H1 (cell line): ENCODE data around the gene SOX6. TPM values are rescaled to one million over a fixed set of nuclear protein-coding genes. Genes with fewer than 3 reads are reported as not detected.

Experiments used
- BACH1 ChIP-seq: IDR thresholded peaks from 2 replicates; pipeline ENCODE4 v1.6.1; 2012; ENCODE audit warnings: low read length, improper control_type of control experiment
- RFX5 ChIP-seq: IDR thresholded peaks from 2 replicates; pipeline ENCODE4 v1.6.1; 2011; ENCODE audit warnings: low read depth, low read length, improper control_type of control experiment, borderline replicate concordance
- polyA plus RNA-seq, 7 experiments: library from polyadenylated mRNA; depleted of rRNA in 3 of 7; stranded (reverse) in 5 of 7; unstranded in 2 of 7; fragments of >200 nt in 5 of 7; fragments of 200-250 nt in 2 of 7; gene quantifications; 1 replicate in 5 of 7; 2 replicates in 1 of 7; 4 replicates in 1 of 7; pipeline versions ENCODE4 v1.2.1 to v1.2.3, GENCODE V29; 2011 to 2013; ENCODE audit warnings: missing spikeins in 2 of 7, mixed read lengths in 2 of 7
- total RNA-seq: library from RNA; stranded (reverse); fragmentation: NEBNext Ultra II Directional; extraction: Animal tissue kit (Norgen Biotek cat#: 25700); gene quantifications from 2 replicates; pipeline ENCODE4 v1.2.1, GENCODE V29; 2021

The SOX6 gene
- total and polyA plus RNA-seq, 2 of the 8 experiments (the other 6 are each of a cell fraction or from before 2014, with no cell fraction given), result 0.09 TPM; not detected in 1

DNA sequence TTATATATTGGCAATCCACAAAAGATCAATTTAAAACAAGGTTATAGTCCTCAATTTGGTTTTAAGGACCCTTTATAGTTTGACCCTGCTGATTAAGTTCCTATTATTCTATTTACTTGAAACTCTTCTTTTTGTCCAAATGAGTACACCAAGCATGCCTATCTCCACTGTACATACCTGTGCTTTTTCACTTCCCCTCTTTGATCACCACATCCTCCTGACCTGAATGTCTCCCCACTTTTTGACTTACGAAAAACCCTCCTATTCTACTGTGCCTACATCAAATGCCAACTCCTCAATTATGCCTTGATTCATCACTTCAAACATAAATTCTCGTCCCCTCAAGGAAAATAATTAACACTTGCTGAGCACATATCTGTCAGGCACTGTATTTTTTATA lies 113.5 kb downstream of the SOX6 start (continued):
- TF ChIP-seq BACH1, result no peak
- TF ChIP-seq RFX5, result no peak
- TF ChIP-seq, all 59 proteins: peak for 0
